22Rv1 (cell line): Measurements from ENCODE around the gene MEIS1.

Experiments used
- ZFX ChIP-seq: fragments of 450-650 bp; IDR thresholded peaks from 2 replicates; pipeline ENCODE4 v1.6.1; 2017; ENCODE audit warnings: antibody characterized with exemption, borderline replicate concordance
- TF ChIP-seq, protein P1 (sequence below): fragments of 450-650 bp; IDR thresholded peaks from 2 replicates; pipeline ENCODE4 v1.5.1; 2017; ENCODE audit warnings: mild to moderate bottlenecking

DNA sequence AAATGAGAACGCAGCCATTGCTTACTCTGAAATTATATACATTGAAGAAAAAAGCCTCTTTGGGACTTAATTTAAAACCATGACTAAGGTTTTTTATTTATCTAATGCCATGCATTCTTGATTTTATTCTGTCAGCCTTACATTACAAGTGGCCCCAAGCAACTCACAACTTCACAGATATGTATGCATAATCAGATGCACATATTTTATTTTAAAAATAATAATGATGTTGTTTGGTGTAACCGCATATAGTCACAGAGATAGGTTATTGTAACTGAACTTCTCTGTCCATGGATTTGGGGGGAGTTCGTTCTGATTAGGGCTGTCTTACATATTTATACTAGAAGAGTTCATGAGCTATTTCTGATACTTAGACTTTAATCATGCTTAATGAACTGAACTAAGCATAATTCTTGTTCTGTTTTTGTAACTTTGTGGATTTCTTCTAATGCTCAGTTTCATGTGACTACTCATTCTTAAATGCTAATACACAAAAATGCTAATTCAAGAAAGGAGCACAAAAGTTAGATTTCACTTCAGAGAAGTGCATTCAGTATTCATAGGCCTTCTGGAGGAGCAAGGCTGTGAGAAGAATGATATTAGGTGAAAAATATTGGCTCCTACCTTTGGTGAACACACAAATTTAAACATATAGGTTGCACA, 26.2 kb downstream of the MEIS1 start:
- TF ChIP-seq ZFX = no peak
- TF ChIP-seq, protein P1, sequence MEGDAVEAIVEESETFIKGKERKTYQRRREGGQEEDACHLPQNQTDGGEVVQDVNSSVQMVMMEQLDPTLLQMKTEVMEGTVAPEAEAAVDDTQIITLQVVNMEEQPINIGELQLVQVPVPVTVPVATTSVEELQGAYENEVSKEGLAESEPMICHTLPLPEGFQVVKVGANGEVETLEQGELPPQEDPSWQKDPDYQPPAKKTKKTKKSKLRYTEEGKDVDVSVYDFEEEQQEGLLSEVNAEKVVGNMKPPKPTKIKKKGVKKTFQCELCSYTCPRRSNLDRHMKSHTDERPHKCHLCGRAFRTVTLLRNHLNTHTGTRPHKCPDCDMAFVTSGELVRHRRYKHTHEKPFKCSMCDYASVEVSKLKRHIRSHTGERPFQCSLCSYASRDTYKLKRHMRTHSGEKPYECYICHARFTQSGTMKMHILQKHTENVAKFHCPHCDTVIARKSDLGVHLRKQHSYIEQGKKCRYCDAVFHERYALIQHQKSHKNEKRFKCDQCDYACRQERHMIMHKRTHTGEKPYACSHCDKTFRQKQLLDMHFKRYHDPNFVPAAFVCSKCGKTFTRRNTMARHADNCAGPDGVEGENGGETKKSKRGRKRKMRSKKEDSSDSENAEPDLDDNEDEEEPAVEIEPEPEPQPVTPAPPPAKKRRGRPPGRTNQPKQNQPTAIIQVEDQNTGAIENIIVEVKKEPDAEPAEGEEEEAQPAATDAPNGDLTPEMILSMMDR = no peak
